Mesenteric fat pad (tissue), 1 donor: ENCODE data around the gene ERC1. TPM values are rescaled to one million over a fixed set of nuclear protein-coding genes. Genes with fewer than 3 reads are reported as not detected.

Experiments
- DNase-seq: peaks from one replicate; pipeline ENCODE4 v3.0.0-alpha.2; 2020; ENCODE audit warnings: low spot score
- total RNA-seq: library from RNA; stranded (reverse); fragmentation: NEBNext Ultra II Directional; extraction: Animal tissue kit (Norgen Biotek cat#: 25700); gene quantifications from one replicate; pipeline ENCODE4 v1.2.1, GENCODE V29; 2021
- donor health status: DM: yes; HTN: yes; CAD: no.

The ERC1 gene
- total RNA-seq, 1 donor from 2014 or later: 81.1 TPM

DNA sequence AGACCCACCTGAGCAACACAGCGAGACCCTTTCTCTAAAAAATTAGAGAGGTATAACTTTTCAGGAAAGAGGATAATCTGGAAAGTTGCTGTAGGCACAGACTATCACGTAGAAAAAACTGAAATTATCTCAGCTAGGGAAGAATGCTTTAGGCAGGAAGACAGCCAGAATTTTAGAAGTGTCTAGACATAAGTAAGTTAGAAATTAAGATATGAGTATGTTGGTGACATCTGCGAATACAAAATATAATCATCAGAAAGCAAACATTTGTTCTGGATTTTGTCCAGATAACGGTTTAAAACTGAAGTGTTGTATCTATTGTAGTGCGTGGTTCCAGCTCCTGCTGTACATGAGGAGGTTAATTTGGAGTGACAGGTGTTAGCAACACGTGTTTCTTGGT, 480.2 kb downstream of the ERC1 start:
- no peak for DNase-seq

- DNase-seq: no peak
These were observed 482.4 kb downstream of the ERC1 start for GRCh38 chr12:1473418-1473817.

- DNase-seq: no peak
These were observed 483.1 kb downstream of the ERC1 start for GRCh38 chr12:1474041-1474573.

GRCh38 chr12:1474574-1475153, 483.6 kb downstream of the ERC1 start:
- no peak for DNase-seq

DNA sequence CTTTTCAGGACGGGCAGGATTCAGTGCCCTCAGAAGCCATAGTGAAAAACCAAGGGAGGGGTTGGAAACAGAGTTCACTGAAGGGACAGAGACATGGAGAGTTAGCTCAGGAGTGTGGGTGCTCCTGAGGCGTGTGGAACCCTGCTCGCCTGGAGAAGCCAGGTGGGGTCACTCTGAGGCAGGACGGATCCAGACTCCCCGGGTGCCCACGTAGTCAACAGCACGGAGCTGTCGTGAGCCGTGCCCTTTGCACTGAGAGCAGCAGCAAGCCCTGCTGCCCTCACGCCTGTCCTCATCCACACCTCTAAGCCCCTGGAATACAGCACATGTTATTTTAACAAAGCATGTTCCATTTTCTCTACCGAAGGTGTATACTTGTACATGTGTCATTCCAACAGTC, 488.6 kb downstream of the ERC1 start:
- no peak for DNase-seq

GRCh38 chr12:1481326-1481725, 490.3 kb downstream of the ERC1 start:
- no peak for DNase-seq

GRCh38 chr12:1481906-1482305, 490.9 kb downstream of the ERC1 start:
- DNase-seq: peak; percentile 47

DNA sequence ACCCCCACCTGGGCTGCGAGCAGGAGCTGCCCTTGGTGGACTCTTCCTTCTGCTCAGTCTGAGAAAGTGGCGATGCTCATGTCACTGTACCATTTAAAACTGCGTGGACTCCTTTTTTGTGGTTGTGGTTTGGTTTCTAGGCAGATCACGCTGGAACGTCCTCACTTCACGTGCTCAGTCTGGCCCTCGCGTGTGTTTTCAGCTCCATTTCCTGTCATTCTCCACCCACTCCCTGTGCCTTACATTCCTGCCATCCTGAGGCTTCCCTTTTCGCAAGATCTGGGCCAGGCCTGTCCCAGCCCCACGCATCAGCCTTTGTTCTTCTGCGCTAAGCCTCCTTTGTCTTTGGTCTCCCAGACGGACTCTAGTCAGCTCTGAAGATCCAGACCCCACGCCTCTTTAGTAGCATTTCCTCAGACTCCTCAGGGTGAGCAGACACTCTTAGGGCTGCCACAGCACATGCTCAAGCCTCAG, 497.9 kb downstream of the ERC1 start:
- peak; percentile 49 for DNase-seq

DNA sequence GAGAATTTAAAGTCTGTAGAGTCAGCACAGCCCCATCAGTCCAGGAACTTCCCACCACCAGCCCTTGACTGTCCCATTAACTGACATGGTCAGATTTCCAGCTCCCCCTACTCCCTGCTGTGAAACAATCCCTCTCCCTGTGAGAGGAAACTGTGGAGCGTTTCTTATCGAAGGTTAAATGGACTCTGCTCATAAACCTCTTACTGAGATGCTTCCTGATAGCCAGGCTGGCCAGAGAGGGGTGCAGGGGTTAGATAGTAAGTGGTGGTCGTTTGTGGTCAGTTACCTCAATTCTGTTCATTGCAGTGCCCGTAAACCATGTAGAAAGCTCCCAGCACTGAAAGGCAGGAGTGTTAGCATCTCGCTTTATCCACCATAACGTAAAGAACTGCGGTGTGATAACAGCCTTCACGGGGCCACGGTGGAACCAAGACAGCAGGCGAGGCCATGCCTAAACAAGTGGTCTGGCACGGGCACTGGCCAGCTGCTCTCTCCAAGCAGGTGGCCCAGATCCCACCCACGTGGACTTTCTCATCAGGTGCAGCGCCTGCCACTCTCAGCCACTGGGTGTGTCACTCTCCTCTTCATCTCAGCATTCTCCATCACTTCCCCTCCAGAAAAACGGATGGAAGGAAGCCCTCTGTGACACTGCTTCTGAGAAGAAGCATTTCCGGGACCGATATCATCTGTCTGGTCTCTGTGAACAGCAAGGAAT, 501.1 kb downstream of the ERC1 start:
- peak; percentile 76 for DNase-seq

DNA sequence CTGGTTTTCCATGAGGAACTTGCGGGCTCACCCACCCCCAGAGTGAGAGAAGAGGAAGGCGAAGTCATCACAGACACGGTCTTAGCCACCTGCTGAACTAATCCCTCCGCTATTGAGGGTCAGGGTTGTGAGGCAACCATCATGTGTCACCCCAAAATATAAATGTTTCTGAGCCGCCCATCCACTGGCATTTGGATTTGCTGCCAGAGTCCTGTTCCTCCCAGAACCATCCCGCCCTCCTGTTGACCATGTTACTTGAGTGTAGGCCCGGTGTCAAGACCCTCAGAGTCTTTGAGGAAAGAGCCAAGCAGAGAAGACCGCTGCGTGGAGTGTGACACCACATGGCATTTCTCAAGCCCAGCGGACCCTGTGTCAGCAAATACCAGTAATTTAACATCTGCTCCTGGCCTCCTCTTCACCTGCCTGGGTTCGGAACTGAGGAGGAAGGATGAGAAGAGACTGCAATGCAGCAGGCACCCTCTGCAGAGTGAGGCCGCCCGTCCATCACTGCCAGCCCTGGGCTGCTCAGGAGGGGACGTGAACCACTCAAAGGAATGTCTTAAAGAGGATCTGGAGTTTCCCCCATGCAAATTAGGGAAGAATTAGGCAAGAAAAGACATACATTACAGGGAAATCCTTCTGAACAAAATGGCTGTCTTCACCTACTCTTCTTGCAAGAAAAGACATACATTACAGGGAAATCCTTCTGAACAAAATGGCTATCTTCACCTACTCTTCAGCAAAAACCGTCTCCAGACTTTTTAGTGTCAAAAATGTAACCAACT, 502.9 kb downstream of the ERC1 start:
- no peak for DNase-seq

GRCh38 chr12:1494856-1495255, 503.8 kb downstream of the ERC1 start:
- no peak for DNase-seq

DNA sequence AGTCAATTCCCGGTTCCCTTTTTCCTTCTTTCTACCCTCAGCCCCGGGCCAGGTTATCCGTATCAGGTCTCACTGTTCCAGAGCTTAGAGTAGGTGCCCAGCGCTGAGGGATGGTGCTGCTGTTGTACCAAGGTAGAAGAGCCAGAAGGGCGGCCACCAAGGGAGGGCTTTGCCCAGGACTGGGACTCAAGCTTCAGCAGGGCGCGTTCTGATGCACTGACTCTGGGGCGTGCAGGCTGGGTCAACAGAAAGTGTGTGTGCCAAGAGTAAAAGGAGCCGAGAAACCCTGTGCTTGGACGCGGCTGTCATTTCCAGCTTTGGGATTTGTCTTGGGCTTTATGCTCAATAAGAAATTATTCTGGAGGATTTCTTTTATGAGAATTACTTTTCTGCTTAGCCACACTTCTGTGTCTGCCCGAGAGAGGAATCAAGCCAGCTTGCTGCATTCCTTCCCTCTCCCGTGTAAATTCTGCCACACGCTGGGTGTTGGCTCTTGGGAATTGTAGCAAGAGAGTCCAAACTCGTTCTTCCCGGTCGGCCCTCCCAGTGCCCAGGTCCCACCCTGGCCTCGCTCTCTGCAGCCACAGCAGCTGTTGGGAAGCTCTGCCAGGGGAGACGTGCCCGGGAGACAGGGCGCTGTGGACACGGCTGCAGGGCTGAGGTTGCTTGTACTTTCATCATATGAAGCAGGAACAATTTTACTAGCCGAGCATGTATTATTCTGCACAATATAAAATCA, 505.3 kb downstream of the ERC1 start:
- DNase-seq: no peak

GRCh38 chr12:1497161-1497560, 506.1 kb downstream of the ERC1 start:
- DNase-seq: no peak

DNA sequence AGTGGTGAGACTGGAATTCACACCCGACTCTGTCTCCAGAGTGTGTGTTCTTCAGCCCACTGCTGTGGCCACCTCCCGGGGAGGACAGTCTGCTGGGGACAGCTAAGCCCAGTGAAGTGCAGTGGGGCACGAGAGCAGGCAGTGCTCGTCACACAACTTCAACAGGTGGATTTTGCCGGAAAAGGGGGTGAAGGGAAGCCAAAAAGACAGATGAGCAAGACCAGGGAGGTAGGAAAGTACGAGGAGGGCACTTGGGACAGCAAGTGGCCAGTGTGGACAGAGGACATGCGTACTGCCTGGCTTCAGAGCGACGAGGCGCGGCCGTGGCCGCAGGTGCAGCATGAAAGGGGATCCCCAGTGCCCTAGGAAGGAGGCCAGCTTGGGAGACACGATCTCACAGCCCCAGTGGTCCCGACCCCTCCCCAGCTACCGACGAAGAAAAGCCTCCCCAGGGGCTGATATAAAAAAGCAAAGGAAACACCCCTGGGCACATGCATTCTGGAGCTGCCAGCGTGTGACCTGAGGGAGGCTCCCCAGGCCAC, 507.2 kb downstream of the ERC1 start:
- DNase-seq: peak; percentile 76

DNA sequence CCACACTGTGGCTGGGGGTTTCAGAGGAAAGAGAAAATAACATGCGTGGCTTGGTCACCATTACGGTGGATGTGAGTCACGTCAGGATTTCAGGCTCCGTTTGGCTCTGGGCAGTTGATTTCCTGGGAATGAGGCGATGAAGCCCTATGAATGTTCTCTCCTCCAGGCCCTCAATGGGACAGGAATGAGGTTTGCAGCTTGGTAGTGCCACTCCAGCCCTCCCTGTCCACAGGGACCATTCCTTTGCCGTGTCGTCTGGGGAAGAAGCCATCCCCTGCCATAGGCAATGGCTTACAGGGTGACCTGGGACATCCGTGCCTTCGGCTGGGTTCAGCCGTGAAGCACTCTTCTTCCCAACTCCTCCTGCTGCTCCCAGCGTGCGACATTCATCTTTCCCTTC, 508.3 kb downstream of the ERC1 start:
- peak; percentile 71 for DNase-seq

- peak; percentile 81 for DNase-seq
These were observed 509.2 kb downstream of the ERC1 start for GRCh38 chr12:1500095-1500801.

DNA sequence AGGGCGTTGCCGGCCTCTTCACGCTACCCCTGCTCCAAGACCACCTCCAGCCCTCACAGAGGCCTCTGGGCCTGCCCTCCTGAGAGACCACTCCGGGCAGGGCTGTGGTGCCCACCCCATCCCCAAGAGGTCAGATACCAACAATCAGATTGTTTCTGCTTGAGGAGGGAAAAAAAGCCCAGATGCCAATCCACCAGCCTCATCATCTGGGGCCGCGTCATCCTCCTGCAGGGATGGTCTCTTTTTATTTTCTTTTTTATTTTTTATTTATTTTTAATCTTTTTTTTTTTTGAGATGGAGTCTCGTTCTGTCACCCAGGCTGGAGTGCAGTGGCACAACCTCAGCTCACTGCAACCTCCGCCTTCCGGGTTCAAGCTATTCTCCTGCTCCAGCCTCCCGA, 510.0 kb downstream of the ERC1 start:
- peak; percentile 55 for DNase-seq

GRCh38 chr12:1501695-1502378, 510.8 kb downstream of the ERC1 start:
- peak; percentile 86 for DNase-seq

- DNase-seq: no peak
These were observed 511.3 kb downstream of the ERC1 start for GRCh38 chr12:1502379-1502720.

DNA sequence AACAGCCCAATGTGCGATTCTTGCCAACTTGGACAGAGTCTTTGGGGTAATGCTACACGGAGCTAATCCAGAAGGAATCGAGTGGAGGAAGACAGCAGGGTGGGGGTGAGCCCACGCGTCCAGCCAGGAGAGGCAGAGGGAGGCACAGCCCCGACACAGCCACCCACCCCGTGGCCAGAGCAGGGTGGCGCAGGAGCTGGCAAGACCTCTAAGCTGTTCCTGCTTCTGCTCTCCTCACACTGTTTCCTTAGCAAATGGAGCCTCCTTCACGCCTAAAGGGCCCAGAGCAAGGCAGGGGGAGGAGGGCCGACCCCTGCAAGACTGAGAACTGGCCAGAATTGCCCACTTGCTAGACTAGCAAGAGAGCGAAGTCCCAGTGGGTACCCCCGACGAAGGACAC, 511.8 kb downstream of the ERC1 start:
- DNase-seq: peak; percentile 60
